Tibial nerve (tissue), 4 donors: Measurements from ENCODE around the gene RIMS4. TPM values are rescaled to one million over a fixed set of nuclear protein-coding genes. Genes with fewer than 3 reads are reported as not detected.

Experiments
- DNase-seq, 2 donors: peaks; one replicate each; pipeline ENCODE4 v3.0.0-alpha.2; 2019; ENCODE audit warnings: low spot score in 2 of 2
- H3K27ac ChIP-seq, 4 donors: fragments of 200-600 bp; sonication (generic) in 3 of 4; one replicate each; pipeline ENCODE4 v1.5.1; 2017 to 2019; ENCODE audit warnings: mild to moderate bottlenecking in 1 of 4
- H3K27me3 ChIP-seq, 2 donors: fragments of 200-600 bp; sonication (generic) in 1 of 2; one replicate each; pipeline versions ENCODE4 v1.5.1 to v1.6.0; 2017 to 2019
- H3K36me3 ChIP-seq, 3 donors: fragments of 200-600 bp; sonication (generic); one replicate each; pipeline ENCODE4 v1.5.1; 2018 to 2019
- H3K4me1 ChIP-seq, 4 donors: fragments of 200-600 bp; sonication (generic) in 3 of 4; one replicate each; pipeline ENCODE4 v1.5.1; 2017 to 2019
- H3K4me3 ChIP-seq, 4 donors: fragments of 200-600 bp; sonication (generic) in 3 of 4; one replicate each; pipeline ENCODE4 v1.5.1; 2017 to 2019; ENCODE audit warnings: mild to moderate bottlenecking in 1 of 4, moderate library complexity in 1 of 4
- H3K9me3 ChIP-seq, 4 donors: fragments of 200-600 bp; sonication (generic) in 3 of 4; one replicate each; pipeline ENCODE4 v1.5.1; 2017 to 2019
- EP300 ChIP-seq, 2 donors: sonication (generic); formaldehyde crosslinking; IDR thresholded peaks; one replicate each; pipeline ENCODE4 v1.6.1; 2017; ENCODE audit warnings: antibody characterized with exemption in 2 of 2, mild to moderate bottlenecking in 1 of 2
- POLR2A ChIP-seq, 2 donors: fragments of 450-650 bp; IDR thresholded peaks; one replicate each; pipeline ENCODE4 v1.6.1; 2017; ENCODE audit warnings: antibody characterized with exemption in 2 of 2, mild to moderate bottlenecking in 2 of 2, moderate library complexity in 2 of 2
- WGBS, 2 donors: methylation state at CpG; one replicate each; pipeline ENCODE4 v1.1.5; 2018; 5-methylcytosine and 5-hydroxymethylcytosine counted together
- total RNA-seq, 4 donors: library from RNA; depleted of rRNA; stranded (reverse); fragments of >200 nt; gene quantifications; one replicate each; pipeline ENCODE4 v1.1.0, GENCODE V29; 2016
- TF ChIP-seq, protein P1 (sequence below), 5 experiments: fragments of 200-600 bp in 3 of 5; fragments of 450-650 bp in 2 of 5; sonication (generic) in 3 of 5; IDR thresholded peaks; one replicate each; pipeline ENCODE4 v1.5.1; 2016 to 2019; ENCODE audit warnings: antibody characterized with exemption in 5 of 5, mild to moderate bottlenecking in 3 of 5, moderate library complexity in 2 of 5

The RIMS4 gene
- total RNA-seq, 4 donors from 2014 or later, result 0.21 to 4.7 (median 1.7) TPM

DNA sequence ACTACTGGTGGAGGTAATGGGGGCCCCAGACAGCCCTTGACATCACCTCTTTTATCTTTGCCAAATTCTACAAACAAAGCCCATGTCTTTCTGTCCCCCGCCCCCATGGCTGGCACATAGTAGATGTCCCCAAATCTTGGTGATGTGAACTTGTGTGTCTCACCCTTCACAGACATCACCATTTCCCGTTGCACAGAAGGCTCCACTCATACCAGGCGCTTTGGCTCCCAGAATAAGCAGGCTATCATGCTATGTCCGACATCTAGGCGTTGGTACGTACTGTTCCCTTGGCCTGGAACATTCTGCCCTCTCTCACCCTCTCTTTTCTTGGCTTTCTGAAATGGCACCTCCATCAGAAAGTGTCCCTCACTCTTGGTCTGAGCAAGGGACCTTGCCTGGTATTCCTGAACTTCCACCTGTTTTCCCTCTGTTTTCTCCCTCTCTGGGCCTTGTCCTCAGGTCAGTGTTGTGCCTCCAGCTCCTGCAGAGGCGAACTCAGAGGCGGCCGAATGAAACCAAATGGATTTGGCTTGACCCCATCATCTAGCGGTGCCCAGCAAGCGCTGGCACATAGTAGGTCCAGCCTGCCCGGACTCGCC is 96.1 kb downstream of the RIMS4 start:
- no peaks in the 10 kb centered on the region for H3K36me3 ChIP-seq
- WGBS, 2 donors, result 45 to 50% methylated on average over 13 of the region's 13 CpGs
- no peak for DNase-seq

DNA sequence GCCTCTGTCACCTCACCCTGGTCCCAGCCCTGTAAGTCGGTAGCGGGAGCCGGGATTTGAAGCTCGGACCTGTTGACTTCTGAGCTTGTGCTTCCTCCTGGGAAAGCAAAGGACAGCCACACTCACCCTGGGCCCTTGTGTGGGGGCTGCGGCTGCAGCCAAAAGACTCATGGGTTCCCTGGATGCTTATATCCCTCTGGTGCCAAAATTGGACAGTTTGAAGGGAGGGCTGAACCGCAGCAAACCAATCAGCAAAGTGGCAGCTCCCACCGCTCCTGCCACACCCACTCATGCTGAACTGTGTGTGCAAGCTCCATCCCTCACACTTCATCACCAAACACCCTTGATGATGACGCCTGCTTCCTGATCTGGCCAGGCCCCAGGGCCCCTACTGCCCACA is 99.1 kb downstream of the RIMS4 start:
- Histone ChIP-seq H3K4me1 (peaks cover 0 to 40% (median 30%) of the 10 kb centered on the region in 4 donors), H3K36me3 (no peaks in the 10 kb centered on the region), H3K27me3 (no peaks in the 10 kb centered on the region), H3K27ac (no peak overlapping the region), H3K4me3 (no peak overlapping the region), H3K9me3 (no peaks in the 10 kb centered on the region)
- DNase-seq, result no peak
- 80 to 87% methylated on average over 7 to 8 of the region's 8 CpGs for whole genome bisulfite sequencing, 2 donors
- TF ChIP-seq EP300 (IDR thresholded peaks at IDR 0.05), result no peak
- TF ChIP-seq POLR2A (IDR thresholded peaks at IDR 0.05), result no peak
- TF ChIP-seq, protein P1, sequence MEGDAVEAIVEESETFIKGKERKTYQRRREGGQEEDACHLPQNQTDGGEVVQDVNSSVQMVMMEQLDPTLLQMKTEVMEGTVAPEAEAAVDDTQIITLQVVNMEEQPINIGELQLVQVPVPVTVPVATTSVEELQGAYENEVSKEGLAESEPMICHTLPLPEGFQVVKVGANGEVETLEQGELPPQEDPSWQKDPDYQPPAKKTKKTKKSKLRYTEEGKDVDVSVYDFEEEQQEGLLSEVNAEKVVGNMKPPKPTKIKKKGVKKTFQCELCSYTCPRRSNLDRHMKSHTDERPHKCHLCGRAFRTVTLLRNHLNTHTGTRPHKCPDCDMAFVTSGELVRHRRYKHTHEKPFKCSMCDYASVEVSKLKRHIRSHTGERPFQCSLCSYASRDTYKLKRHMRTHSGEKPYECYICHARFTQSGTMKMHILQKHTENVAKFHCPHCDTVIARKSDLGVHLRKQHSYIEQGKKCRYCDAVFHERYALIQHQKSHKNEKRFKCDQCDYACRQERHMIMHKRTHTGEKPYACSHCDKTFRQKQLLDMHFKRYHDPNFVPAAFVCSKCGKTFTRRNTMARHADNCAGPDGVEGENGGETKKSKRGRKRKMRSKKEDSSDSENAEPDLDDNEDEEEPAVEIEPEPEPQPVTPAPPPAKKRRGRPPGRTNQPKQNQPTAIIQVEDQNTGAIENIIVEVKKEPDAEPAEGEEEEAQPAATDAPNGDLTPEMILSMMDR (IDR thresholded peaks at IDR 0.05), result no peak

More for the DNA sequence above, 96.1 kb downstream of the RIMS4 start:
- Histone ChIP-seq H3K4me3 (peak overlapping the region in 1 of 4 donors; percentile 48), H3K27me3 (no peaks in the 10 kb centered on the region), H3K27ac (peak overlapping the region; percentile 24 to 82 (median 54)), H3K4me1 (peaks cover 0 to 54% (median 33%) of the 10 kb centered on the region in 4 donors), H3K9me3 (no peaks in the 10 kb centered on the region)
- TF ChIP-seq EP300 (IDR thresholded peaks at IDR 0.05), result peak; percentile 43 to 83
- TF ChIP-seq, protein P1 (IDR thresholded peaks at IDR 0.05), result no peak
- no peak for TF ChIP-seq POLR2A (IDR thresholded peaks at IDR 0.05)

DNA sequence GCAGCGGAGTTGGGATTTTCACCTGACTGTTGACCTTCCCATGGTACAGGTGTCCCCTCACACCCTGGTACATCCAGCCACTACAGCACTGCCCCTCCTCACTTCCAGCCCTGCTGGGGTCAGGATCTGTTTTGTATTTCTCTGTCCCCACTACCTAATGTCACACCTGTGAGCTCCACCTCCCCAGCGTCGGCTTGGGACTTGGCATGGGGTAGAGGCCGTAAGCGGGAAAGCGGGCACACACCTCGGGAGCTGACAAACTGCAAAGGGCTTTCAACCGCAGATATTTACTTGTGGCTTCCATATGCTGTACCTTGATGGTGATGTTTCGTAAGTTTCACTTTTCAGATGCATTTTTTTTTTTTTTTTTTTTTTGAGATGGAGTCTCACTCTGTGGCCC is 100.5 kb downstream of the RIMS4 start:
- Histone ChIP-seq H3K4me3 (no peak overlapping the region), H3K27me3 (no peaks in the 10 kb centered on the region), H3K36me3 (no peaks in the 10 kb centered on the region), H3K4me1 (peaks cover 0 to 38% (median 22%) of the 10 kb centered on the region in 4 donors), H3K27ac (no peak overlapping the region), H3K9me3 (no peaks in the 10 kb centered on the region)
- WGBS, 2 donors, result 93 to 97% methylated on average over 8 to 9 of the region's 9 CpGs
- no peak for DNase-seq
- TF ChIP-seq EP300 (IDR thresholded peaks at IDR 0.05) (no peak), POLR2A (IDR thresholded peaks at IDR 0.05) (no peak)
- TF ChIP-seq, protein P1 (IDR thresholded peaks at IDR 0.05), result no peak

DNA sequence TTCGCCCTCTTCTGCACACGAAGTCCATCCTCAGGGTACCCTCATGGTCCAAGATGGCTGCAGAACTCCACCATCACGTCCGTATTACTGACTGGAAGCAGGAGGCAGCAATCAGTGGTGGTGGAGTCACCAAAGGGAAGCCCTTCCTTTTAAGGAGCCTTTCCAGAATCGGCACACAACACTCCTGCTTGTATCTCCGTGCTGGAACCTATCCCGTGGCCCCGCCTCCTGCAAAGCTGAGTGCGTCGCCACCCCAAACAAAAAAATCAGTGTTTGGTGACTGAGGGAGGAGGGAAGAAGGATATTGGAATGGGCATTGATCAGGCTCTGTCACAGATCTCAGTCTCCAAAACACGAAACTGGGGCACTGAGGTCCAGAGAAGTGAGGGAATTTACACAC is 101.0 kb downstream of the RIMS4 start:
- no peak for TF ChIP-seq POLR2A (IDR thresholded peaks at IDR 0.05)
- TF ChIP-seq, protein P1 (IDR thresholded peaks at IDR 0.05), result no peak
- no peak for TF ChIP-seq EP300 (IDR thresholded peaks at IDR 0.05)
- H3K4me3 ChIP-seq, result no peak overlapping the region
- H3K27ac ChIP-seq, result no peak overlapping the region
- H3K9me3 ChIP-seq, result no peaks in the 10 kb centered on the region
- WGBS, 2 donors, result 70 to 80% methylated on average over 11 of the region's 11 CpGs
- no peak for DNase-seq
- no peaks in the 10 kb centered on the region for H3K27me3 ChIP-seq
- no peaks in the 10 kb centered on the region for H3K36me3 ChIP-seq
- H3K4me1 ChIP-seq, result peaks cover 0 to 38% (median 18%) of the 10 kb centered on the region in 4 donors

DNA sequence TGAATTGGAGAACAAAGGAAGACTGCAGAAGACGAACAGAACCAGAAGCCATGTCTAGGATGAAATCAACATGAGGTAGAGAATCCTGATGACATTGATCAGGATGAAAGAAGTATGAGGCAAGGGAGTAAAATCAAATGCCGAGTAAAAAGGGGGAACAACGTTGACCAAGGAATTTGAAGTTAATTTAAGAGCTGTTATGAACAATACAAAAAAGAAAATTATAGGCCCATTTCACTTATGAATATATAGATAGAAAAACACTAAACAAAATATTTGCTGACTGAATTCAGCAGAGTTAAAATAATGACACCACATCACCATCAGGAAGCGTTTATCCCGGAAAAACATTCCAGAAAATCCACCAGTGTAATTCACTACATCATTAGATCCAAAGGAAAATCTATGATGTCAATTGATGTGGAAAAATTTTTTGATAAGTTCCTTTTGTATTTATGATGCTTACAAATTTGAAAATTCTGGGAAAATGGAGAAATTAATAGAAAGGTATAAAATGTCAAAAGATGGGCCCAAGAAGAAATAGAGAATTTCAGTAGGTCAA is 103.2 kb downstream of the RIMS4 start:
- peaks cover 0 to 52% (median 27%) of the 10 kb centered on the region in 4 donors for H3K4me1 ChIP-seq
- 66 to 71% methylated on average over 5 of the region's 5 CpGs for WGBS, 2 donors
- TF ChIP-seq, protein P1 (IDR thresholded peaks at IDR 0.05), result no peak
- TF ChIP-seq POLR2A (IDR thresholded peaks at IDR 0.05) (no peak), EP300 (IDR thresholded peaks at IDR 0.05) (no peak)

More for the DNA sequence above, 103.2 kb downstream of the RIMS4 start:
- H3K4me3 ChIP-seq, result no peak overlapping the region
- H3K9me3 ChIP-seq, result no peaks in the 10 kb centered on the region
- peak overlapping the region in 3 of 4 donors; percentile 46 to 83 (median 83) for H3K27ac ChIP-seq
- H3K36me3 ChIP-seq, result no peaks in the 10 kb centered on the region
- no peaks in the 10 kb centered on the region for H3K27me3 ChIP-seq
- DNase-seq, result no peak
